ENCODE results near the gene SNRNP70.

The SNRNP70 gene

DNA sequence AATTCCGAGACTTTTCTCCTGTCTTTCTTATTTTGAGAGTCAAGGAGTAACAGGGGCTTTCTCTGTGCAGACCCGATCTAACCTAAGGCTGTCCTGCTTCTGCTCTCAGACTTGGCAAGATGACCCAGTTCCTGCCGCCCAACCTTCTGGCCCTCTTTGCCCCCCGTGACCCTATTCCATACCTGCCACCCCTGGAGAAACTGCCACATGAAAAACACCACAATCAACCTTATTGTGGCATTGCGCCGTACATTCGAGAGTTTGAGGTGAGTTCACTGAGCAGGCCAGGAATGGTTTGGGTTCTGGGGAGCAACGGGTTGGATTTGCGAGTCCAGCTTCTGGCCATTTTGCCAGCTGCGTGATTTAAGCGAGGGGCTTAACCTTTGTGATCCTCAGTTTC lies 1.0 kb downstream of the SNRNP70 start:
- Histone ChIP-seq H3K36me3 (peaks cover 18 to 38% (median 21%) of the 10 kb centered on the region in 3 donors), H3K4me3 (peak overlapping the region; percentile 89 to 97), H3K27me3 (no peaks in the 10 kb centered on the region), H3K27ac (peak overlapping the region; percentile 87 to 92), H3K9me3 (no peaks in the 10 kb centered on the region), H3K4me1 (peaks cover 5 to 34% (median 25%) of the 10 kb centered on the region in 4 donors)
- TF ChIP-seq, protein P1, sequence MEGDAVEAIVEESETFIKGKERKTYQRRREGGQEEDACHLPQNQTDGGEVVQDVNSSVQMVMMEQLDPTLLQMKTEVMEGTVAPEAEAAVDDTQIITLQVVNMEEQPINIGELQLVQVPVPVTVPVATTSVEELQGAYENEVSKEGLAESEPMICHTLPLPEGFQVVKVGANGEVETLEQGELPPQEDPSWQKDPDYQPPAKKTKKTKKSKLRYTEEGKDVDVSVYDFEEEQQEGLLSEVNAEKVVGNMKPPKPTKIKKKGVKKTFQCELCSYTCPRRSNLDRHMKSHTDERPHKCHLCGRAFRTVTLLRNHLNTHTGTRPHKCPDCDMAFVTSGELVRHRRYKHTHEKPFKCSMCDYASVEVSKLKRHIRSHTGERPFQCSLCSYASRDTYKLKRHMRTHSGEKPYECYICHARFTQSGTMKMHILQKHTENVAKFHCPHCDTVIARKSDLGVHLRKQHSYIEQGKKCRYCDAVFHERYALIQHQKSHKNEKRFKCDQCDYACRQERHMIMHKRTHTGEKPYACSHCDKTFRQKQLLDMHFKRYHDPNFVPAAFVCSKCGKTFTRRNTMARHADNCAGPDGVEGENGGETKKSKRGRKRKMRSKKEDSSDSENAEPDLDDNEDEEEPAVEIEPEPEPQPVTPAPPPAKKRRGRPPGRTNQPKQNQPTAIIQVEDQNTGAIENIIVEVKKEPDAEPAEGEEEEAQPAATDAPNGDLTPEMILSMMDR (IDR thresholded peaks at IDR 0.05) = no peak
- intact Hi-C loops (cut with DNase I; ENCODE audit: low total_unique reads) = no loop called here
- no peak for DNase-seq

DNA sequence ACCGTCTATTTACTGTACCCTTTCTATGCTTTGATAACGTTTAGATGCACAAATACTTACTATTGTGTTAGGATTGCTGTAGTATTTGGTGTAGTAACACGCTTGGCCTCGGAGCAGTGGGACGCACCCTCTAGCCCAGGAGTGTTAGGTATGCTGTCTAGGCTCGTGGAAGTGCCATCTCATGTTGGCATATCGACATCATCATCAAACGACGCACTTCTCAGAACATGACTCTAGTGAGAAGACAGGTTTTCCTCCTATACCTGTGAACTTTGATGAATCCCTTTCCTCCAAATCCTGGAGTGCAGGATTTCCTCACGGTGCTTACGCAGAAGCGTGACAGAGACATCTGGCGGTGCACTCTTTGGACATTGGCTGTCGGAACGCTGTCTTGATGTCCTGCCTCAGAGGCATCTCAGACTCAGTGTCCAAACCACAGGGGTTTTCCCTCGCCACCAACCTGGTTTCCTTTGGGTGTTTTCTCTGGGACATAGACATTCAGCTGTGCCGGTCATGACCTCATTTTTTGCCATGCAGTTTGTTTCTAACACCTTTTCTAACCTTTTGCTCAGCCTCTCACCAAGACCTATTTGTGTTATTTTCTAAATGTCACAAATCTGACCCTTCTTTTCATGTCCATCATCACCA lies 6.3 kb downstream of the SNRNP70 start:
- Histone ChIP-seq H3K9me3 (no peaks in the 10 kb centered on the region), H3K27me3 (no peaks in the 10 kb centered on the region), H3K4me3 (no peak overlapping the region), H3K36me3 (peaks cover 47 to 89% (median 58%) of the 10 kb centered on the region in 3 donors), H3K4me1 (peaks cover 2 to 23% (median 17%) of the 10 kb centered on the region in 4 donors), H3K27ac (no peak overlapping the region)
- no peak for DNase-seq
- TF ChIP-seq, protein P1 (IDR thresholded peaks at IDR 0.05) = no peak
- intact Hi-C loops (cut with DNase I; ENCODE audit: low total_unique reads) = no loop called here

DNA sequence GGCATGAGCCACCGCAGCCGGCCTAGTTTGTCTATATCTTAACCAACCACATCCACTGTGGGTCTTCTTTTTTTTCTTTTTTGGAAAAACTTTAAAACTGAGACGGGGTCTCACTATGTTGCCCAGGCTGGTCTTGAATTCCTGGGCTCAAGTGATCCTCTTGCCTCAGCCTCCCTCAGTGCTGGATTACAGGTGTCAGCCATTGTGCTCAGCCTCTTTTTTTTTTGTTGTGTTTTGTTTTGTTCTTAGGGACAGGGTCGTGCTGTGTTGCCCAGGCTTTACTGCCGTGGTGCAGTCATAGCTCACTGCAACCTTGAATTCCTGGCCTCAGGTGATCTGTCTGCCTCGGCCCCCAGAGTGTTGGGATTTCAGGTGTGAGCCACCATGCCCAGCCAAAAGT lies 7.4 kb downstream of the SNRNP70 start:
- Histone ChIP-seq H3K36me3 (peaks cover 47 to 91% (median 65%) of the 10 kb centered on the region in 3 donors), H3K27me3 (no peaks in the 10 kb centered on the region), H3K4me1 (peaks cover 0 to 17% (median 6%) of the 10 kb centered on the region in 4 donors), H3K27ac (no peak overlapping the region), H3K9me3 (no peaks in the 10 kb centered on the region), H3K4me3 (no peak overlapping the region)
- DNase-seq = no peak
- TF ChIP-seq, protein P1 (IDR thresholded peaks at IDR 0.05) = no peak
- intact Hi-C loops (cut with DNase I; ENCODE audit: low total_unique reads) = no loop called here

DNA sequence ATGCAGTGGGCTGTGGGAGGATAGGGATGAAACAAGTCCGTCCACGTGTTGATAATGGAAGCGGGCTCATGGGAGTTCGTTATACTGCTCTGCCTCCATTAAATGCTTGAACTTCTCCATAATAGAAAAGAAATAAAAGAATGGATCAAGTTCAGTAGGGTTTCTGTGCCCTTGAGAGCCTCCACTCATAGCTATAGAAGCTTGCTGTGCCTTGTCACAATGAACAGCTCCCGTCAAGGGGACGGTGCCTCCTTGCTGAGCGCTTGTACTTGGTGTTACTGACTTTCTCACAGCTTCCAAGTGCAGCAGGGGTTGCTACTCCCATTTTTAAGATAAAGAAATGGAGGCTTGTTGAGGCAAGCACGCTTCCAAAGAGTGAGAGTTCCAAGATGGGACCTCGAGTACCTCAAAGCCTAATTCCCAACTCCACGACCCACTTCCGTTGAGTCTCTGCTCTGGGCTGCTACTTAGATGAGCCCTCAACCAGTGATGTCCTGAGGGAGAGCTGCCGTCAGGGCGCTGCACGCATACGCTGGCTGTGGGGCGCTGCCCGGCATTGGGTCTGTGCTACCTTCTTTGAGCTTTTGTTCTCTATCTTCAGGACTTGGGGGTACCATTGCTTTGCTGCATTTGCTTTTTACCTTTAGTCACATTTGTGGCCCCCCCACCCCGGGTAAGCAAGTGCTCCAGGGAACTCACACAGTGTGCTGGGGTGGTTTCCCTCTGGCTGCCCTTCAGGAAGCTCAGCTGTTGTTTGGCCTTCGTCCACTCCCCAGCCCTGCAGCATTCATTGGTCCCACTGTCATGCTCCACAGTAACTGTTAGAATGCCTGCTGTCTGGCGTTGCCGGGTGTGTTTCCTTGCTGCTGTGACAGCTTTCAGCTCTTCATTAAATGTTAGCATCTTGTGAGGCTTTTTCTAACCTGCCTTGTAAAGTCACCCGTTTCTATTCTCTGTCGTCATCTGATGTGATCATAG lies 9.5 kb downstream of the SNRNP70 start:
- TF ChIP-seq, protein P1 (IDR thresholded peaks at IDR 0.05) = no peak
- no peak for DNase-seq
- no peak overlapping the region for H3K27ac ChIP-seq
- H3K4me1 ChIP-seq = peaks cover 0 to 7% (median 0%) of the 10 kb centered on the region in 4 donors
- H3K4me3 ChIP-seq = no peak overlapping the region
- peaks cover 59 to 95% (median 79%) of the 10 kb centered on the region in 3 donors for H3K36me3 ChIP-seq
- intact Hi-C loops (cut with DNase I; ENCODE audit: low total_unique reads) = loop anchor here (5.0 kb wide), 2 partner anchors 53 to 103 kb away; no protein-coding TSS in a partner anchor
- no peaks in the 10 kb centered on the region for H3K9me3 ChIP-seq
- no peaks in the 10 kb centered on the region for H3K27me3 ChIP-seq

DNA sequence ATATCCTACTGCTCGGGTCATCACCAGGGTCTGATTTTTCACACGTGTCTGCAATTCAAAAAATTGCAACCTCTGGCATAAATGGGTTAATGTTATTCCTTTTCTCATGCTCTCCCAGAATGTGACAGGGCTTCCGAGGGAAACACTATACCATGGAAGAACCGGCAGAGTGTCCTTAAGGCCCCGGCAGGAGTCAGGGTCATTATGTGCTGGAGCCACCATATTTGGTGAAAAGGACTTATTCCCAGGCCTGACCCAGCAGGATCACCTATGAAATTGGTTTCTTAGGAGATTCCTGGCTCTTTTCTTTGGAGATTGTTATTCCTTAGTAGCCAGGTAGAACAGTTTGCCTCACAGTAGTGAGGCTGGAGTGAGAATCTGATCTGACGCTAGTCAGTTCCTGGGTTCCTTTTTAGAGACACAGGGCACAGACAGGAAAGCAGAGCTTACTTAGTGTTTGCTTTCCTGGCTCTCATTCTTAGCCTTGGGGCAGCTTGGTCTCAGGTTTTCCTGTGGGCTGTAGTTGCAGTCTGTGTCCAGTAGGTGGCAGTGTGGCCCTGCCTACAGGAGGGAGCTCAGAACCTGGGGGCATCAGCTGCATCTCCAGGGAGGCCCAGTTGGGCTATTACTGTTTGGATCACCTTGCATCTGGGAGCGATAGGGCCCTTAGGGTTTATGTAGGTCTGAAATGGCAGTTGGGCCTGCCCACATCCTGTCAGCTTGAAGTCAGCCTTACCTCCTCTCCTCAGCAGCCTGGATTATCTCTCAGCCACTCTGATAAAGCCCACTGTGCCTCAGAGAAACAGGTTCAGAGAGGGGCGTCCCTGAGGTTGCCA lies 12.4 kb downstream of the SNRNP70 start:
- DNase-seq = peak; percentile 52 to 79
- Histone ChIP-seq H3K27ac (no peak overlapping the region), H3K27me3 (no peaks in the 10 kb centered on the region), H3K4me1 (peaks cover 0 to 7% (median 0%) of the 10 kb centered on the region in 4 donors), H3K36me3 (peaks cover 59 to 95% (median 79%) of the 10 kb centered on the region in 3 donors), H3K4me3 (no peak overlapping the region), H3K9me3 (no peaks in the 10 kb centered on the region)
- TF ChIP-seq, protein P1 (IDR thresholded peaks at IDR 0.05) = peak; percentile 97 to 99
- intact Hi-C loops (cut with DNase I; ENCODE audit: low total_unique reads) = loop anchor here (5.0 kb wide), 2 partner anchors 50 to 100 kb away; no protein-coding TSS in a partner anchor
